Measurements from ENCODE around the gene PITPNM3.
A peak's percentile ranks its signal among the peaks of the same experiment; 100 is the strongest.

The PITPNM3 gene

GRCh38 chr17:6479622-6480302 is 76.6 kb downstream of the PITPNM3 start:
- no peak for DNase-seq (ENCODE audit: low read depth)

- DNase-seq (ENCODE audit: low read depth): no peak
These were observed 77.9 kb downstream of the PITPNM3 start for GRCh38 chr17:6478486-6478885.

GRCh38 chr17:6477831-6478383 is 78.4 kb downstream of the PITPNM3 start:
- DNase-seq (ENCODE audit: low read depth): no peak

GRCh38 chr17:6476810-6477179 is 79.6 kb downstream of the PITPNM3 start:
- no peak for DNase-seq (ENCODE audit: low read depth)

- DNase-seq (ENCODE audit: low read depth): no peak
These were observed 80.1 kb downstream of the PITPNM3 start for GRCh38 chr17:6476076-6476809.

- no peak for DNase-seq (ENCODE audit: low read depth)
These were observed 80.9 kb downstream of the PITPNM3 start for GRCh38 chr17:6475411-6475810.

- no peak for DNase-seq (ENCODE audit: low read depth)
These were observed 81.4 kb downstream of the PITPNM3 start for GRCh38 chr17:6474906-6475305.

- DNase-seq (ENCODE audit: low read depth): no peak
These were observed 82.0 kb downstream of the PITPNM3 start for GRCh38 chr17:6474376-6474775.

- peak; percentile 46 for DNase-seq (ENCODE audit: low read depth)
These were observed 83.1 kb downstream of the PITPNM3 start for GRCh38 chr17:6473128-6473767.

- no peak for DNase-seq (ENCODE audit: low read depth)
These were observed 83.8 kb downstream of the PITPNM3 start for GRCh38 chr17:6472517-6472916.

GRCh38 chr17:6471531-6472465 is 84.6 kb downstream of the PITPNM3 start:
- no peak for DNase-seq (ENCODE audit: low read depth)

- no peak for DNase-seq (ENCODE audit: low read depth)
These were observed 85.4 kb downstream of the PITPNM3 start for GRCh38 chr17:6470751-6471521.

GRCh38 chr17:6470146-6470718 is 86.1 kb downstream of the PITPNM3 start:
- no peak for DNase-seq (ENCODE audit: low read depth)

- no peak for DNase-seq (ENCODE audit: low read depth)
These were observed 88.1 kb downstream of the PITPNM3 start for GRCh38 chr17:6468051-6468790.

GRCh38 chr17:6467567-6467966 is 88.8 kb downstream of the PITPNM3 start:
- DNase-seq (ENCODE audit: low read depth): no peak

- DNase-seq (ENCODE audit: low read depth): no peak
These were observed 91.0 kb downstream of the PITPNM3 start for GRCh38 chr17:6465206-6466003.

GRCh38 chr17:6464446-6465041 is 91.8 kb downstream of the PITPNM3 start:
- DNase-seq (ENCODE audit: low read depth): no peak

- no peak for DNase-seq (ENCODE audit: low read depth)
These were observed 92.5 kb downstream of the PITPNM3 start for GRCh38 chr17:6463616-6464445.
